Testis (tissue), 3 donors: ENCODE results near the gene RBP5. TPM values are rescaled to one million over a fixed set of nuclear protein-coding genes. Genes with fewer than 3 reads are reported as not detected.

ENCODE experiments used
- DNase-seq: peaks from one replicate; pipeline ENCODE4 v3.0.0-alpha.2; 2019
- H3K27ac ChIP-seq, 2 donors: fragments of 200-600 bp; sonication (generic); one replicate each; pipeline ENCODE4 v1.5.1; 2019
- H3K27me3 ChIP-seq: fragments of 200-600 bp; sonication (generic); one replicate; pipeline ENCODE4 v1.5.1; 2019
- H3K36me3 ChIP-seq: fragments of 200-600 bp; sonication (generic); one replicate; pipeline ENCODE4 v1.5.1; 2017; ENCODE audit warnings: low read depth; ENCODE audit errors: missing control alignments
- H3K4me1 ChIP-seq: fragments of 200-600 bp; sonication (generic); one replicate; pipeline ENCODE4 v1.5.1; 2019
- H3K4me3 ChIP-seq, 2 donors: fragments of 200-600 bp; sonication (generic); one replicate each; pipeline ENCODE4 v1.5.1; 2017 to 2019
- H3K9me3 ChIP-seq: fragments of 200-600 bp; sonication (generic); one replicate; pipeline ENCODE4 v1.5.1; 2017
- POLR2A ChIP-seq: fragments of 450-650 bp; IDR thresholded peaks from one replicate; pipeline ENCODE4 v1.6.1; 2017; ENCODE audit warnings: antibody characterized with exemption, mild to moderate bottlenecking, moderate library complexity
- WGBS, 2 donors: methylation state at CpG; one replicate each; pipeline ENCODE4 v1.1.5; 2018; 5-methylcytosine and 5-hydroxymethylcytosine counted together
- intact Hi-C: fragments of 100-400 bp; cut with DNase I; formaldehyde crosslinking; loops from one replicate; pipeline ENCODE4 v1.15.1; 2023; ENCODE audit warnings: low total_unique reads
- polyA plus RNA-seq: library from polyadenylated mRNA; stranded (reverse); fragments of 350-450 nt; fragmentation: Illumina TruSeq; extraction: RNeasy Lipid Tissue Mini Kit (QIAGEN cat#74804); gene quantifications from one replicate; pipeline ENCODE4 v1.2.3, GENCODE V29; 2014; ENCODE audit warnings: low read depth, low replicate concordance; ENCODE audit not compliant: insufficient read depth
- total RNA-seq, 2 donors: library from RNA; depleted of rRNA; stranded (reverse); fragments of >200 nt; gene quantifications; one replicate each; pipeline ENCODE4 v1.2.3, GENCODE V29; 2016
- TF ChIP-seq, protein P1 (sequence below), 3 experiments: fragments of 450-650 bp in 2 of 3; fragments of 200-600 bp in 1 of 3; sonication (generic) in 1 of 3; IDR thresholded peaks; one replicate each; pipeline ENCODE4 v1.5.1; 2016 to 2019; ENCODE audit warnings: antibody characterized with exemption in 3 of 3, mild to moderate bottlenecking in 2 of 3, moderate library complexity in 1 of 3

The RBP5 gene
- total and polyA plus RNA-seq, 3 donors from 2014 or later = 1.1 to 11.8 (median 4.0) TPM

GRCh38 chr12:7091660-7092228 is 36.9 kb downstream of the RBP5 start:
- Histone ChIP-seq H3K4me3 (peak overlapping the region; percentile 52 to 58), H3K27ac (peak overlapping the region; percentile 61 to 79), H3K27me3 (no peaks in the 10 kb centered on the region), H3K36me3 (no peaks in the 10 kb centered on the region), H3K9me3 (no peaks in the 10 kb centered on the region), H3K4me1 (peaks cover 15% of the 10 kb centered on the region)
- TF ChIP-seq POLR2A = no peak
- TF ChIP-seq, protein P1, sequence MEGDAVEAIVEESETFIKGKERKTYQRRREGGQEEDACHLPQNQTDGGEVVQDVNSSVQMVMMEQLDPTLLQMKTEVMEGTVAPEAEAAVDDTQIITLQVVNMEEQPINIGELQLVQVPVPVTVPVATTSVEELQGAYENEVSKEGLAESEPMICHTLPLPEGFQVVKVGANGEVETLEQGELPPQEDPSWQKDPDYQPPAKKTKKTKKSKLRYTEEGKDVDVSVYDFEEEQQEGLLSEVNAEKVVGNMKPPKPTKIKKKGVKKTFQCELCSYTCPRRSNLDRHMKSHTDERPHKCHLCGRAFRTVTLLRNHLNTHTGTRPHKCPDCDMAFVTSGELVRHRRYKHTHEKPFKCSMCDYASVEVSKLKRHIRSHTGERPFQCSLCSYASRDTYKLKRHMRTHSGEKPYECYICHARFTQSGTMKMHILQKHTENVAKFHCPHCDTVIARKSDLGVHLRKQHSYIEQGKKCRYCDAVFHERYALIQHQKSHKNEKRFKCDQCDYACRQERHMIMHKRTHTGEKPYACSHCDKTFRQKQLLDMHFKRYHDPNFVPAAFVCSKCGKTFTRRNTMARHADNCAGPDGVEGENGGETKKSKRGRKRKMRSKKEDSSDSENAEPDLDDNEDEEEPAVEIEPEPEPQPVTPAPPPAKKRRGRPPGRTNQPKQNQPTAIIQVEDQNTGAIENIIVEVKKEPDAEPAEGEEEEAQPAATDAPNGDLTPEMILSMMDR (IDR thresholded peaks at IDR 0.05) = no peak
- peak; percentile 64 for DNase-seq
- WGBS, 2 donors = 45 to 46% methylated on average over 6 to 10 of the region's 10 CpGs
- intact Hi-C loops = loop anchor here (10.0 kb wide), 1 partner anchor 147 kb away; the partner anchor contains the start of genes C12orf57 and RNU7-1

- TF ChIP-seq, protein P1 (IDR thresholded peaks at IDR 0.05) = no peak
- TF ChIP-seq POLR2A = no peak
- intact Hi-C loops = loop anchor here (10.0 kb wide), 1 partner anchor 146 kb away; the partner anchor contains the start of genes C12orf57 and RNU7-1
- no peaks in the 10 kb centered on the region for H3K9me3 ChIP-seq
These were observed 37.5 kb downstream of the RBP5 start for GRCh38 chr12:7091171-7091570.

DNA sequence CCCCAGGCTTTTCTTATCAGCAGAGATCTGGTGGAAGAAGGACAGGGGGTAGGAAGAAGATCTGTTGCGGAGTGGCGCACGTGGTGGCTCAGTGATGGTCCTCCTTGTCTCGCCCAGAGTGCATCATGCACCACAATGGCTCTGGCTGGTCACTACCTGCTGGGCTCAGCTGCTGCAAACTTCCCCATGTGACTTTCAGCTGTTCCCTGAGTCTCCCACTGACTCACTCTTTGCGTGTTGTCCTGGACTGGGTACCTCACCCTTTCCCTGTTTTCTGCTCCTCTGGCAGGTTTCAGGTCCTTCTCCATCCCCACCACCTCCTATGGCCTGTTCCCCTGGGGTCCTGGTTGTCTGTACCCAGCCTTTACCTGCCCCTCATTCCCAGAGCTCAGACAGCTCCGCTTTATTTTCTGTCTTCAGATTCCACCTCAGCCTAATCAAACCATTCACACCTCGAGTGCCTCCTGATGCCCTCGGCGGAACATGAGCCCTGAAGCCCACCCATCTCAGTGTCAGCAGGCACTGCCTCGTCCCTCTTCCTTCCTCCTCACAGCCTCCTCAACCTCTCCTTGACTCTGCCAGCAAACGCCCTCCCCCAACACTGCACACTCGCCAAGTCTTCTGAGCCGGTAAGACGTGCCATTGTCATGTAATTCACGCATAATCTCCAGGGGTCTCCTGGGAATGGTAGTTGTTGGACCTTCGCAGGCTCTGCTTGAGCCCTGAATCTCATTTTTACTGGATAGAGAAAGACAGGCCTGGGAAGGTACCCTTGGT is 38.3 kb downstream of the RBP5 start:
- TF ChIP-seq, protein P1 (IDR thresholded peaks at IDR 0.05) = no peak
- TF ChIP-seq POLR2A = no peak
- Histone ChIP-seq H3K9me3 (no peaks in the 10 kb centered on the region), H3K4me1 (peaks cover 15% of the 10 kb centered on the region), H3K4me3 (peak overlapping the region in 1 of 2 donors; percentile 58), H3K27me3 (no peaks in the 10 kb centered on the region), H3K27ac (peak overlapping the region; percentile 61 to 79), H3K36me3 (no peaks in the 10 kb centered on the region)
- peak; percentile 16 for DNase-seq
- WGBS, 2 donors = 69 to 70% methylated on average over 16 of the region's 16 CpGs
- intact Hi-C loops = loop anchor here (10.0 kb wide), 1 partner anchor 146 kb away; the partner anchor contains the start of genes C12orf57 and RNU7-1

More at GRCh38 chr12:7091171-7091570, 37.5 kb downstream of the RBP5 start:
- peak overlapping the region; percentile 61 to 79 for H3K27ac ChIP-seq
- H3K27me3 ChIP-seq = no peaks in the 10 kb centered on the region
- 64 to 76% methylated on average over 2 to 7 of the region's 7 CpGs for WGBS, 2 donors
- H3K4me1 ChIP-seq = peaks cover 15% of the 10 kb centered on the region
- H3K4me3 ChIP-seq = peak overlapping the region in 1 of 2 donors; percentile 58
- DNase-seq = peak; percentile 12
- H3K36me3 ChIP-seq = no peaks in the 10 kb centered on the region

DNA sequence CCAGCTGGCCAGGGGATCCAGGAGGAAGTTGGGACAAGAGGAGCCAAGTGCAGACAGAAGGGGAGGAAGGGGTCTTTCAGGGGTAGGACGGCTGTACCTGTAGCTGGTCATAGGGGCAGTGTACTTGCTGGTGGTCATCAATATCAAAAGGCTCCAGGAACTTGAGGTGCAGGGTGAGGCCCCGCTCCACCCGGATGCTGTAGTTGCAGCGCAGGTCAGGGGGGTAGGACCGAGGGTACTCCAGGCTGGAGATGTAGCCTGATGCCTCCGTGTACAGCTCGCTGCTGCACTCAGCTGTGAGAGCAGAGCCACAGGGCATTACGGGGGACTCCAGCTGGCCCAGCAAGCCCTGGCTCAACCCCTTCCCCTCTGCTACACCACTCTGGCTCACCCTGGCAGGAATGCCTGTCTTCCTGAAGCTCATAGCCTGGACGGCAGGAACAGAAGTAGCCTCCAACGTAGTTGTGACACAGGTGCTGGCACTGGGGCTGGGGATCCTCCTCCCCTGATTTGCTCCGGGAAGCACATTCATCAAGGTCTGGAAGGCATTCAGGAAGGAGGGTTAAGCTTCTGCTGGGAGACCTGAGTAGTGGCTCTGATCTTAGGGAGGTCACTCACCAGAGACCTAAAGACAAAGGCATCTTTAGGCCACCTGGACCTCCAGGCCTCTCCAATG is 39.4 kb downstream of the RBP5 start:
- WGBS, 2 donors = 75 to 76% methylated on average over 8 to 11 of the region's 11 CpGs
- DNase-seq = no peak
- intact Hi-C loops = no loop called here
- Histone ChIP-seq H3K4me3 (no peak overlapping the region), H3K36me3 (no peaks in the 10 kb centered on the region), H3K4me1 (peaks cover 15% of the 10 kb centered on the region), H3K27me3 (no peaks in the 10 kb centered on the region), H3K9me3 (no peaks in the 10 kb centered on the region), H3K27ac (peak overlapping the region in 1 of 2 donors; percentile 57)
- TF ChIP-seq, protein P1 (IDR thresholded peaks at IDR 0.05) = no peak
- TF ChIP-seq POLR2A = no peak
